K562 (cell line): ENCODE results near the gene VAMP8. TPM values are rescaled to one million over a fixed set of nuclear protein-coding genes. Genes with fewer than 3 reads are reported as not detected.

Experiments
- ATAC-seq: fragments of 200-7000 bp; cut with Tn5 transposase; 3 replicates; pipeline ENCODE4 v1.9.1; 2020; ENCODE audit warnings: moderate library complexity
- BruUV-seq: library from RNA; stranded (reverse); fragments of 400-500 nt; replicated peaks from 2 replicates; lab custom pipeline; 2021; lab: Mats Ljungman, UMichigan
- CTCF ChIA-PET: fragments of 300-600 bp; formaldehyde crosslinking; extraction: SDS; loops from one replicate; lab custom pipeline; 2021; ENCODE audit warnings: low intra/inter-chr PET ratio; lab: Yijun Ruan, JAX
- POLR2A ChIA-PET: fragments of 300-600, 350-650 bp; sonication (Branson Sonifier 250); formaldehyde crosslinking; extraction: SDS; loops from one replicate; lab custom pipeline; 2021; ENCODE audit warnings: antibody characterized with exemption, inconsistent platforms; lab: Yijun Ruan, JAX
- DNase-seq, 4 experiments: peaks; one replicate each; pipeline versions ENCODE4 v3.0.0 to v3.0.0-alpha.2; 2011 to 2018; ENCODE audit warnings: low spot score in 3 of 4, mixed read lengths in 3 of 4; ENCODE audit errors: extremely low read depth in 1 of 4
- FAIRE-seq: peaks from 2 replicates; lab custom pipeline; 2011; peaks lifted over from hg19 to GRCh38; lab: Jason Lieb, UNC
- H2AFZ ChIP-seq: 2 replicates; pipeline ENCODE4 v1.6.0; 2011; ENCODE audit warnings: low read depth, low read length, control low read depth, inconsistent platforms
- H3K27ac ChIP-seq: fragments of 200-600 bp; 3 replicates; pipeline ENCODE4 v1.8.0; 2011; ENCODE audit warnings: low read depth, mild to moderate bottlenecking, control low read depth, inconsistent platforms, low read length, moderate library complexity, mixed read lengths; ENCODE audit errors: extremely low read depth
- H3K27me3 ChIP-seq, 2 experiments: fragments of 300-600 bp in 1 of 2; 2 replicates in 1 of 2; 3 replicates in 1 of 2; pipeline versions ENCODE4 v1.6.0 to v1.8.0; 2011; ENCODE audit warnings: inconsistent platforms in 2 of 2, low read length in 2 of 2, mild to moderate bottlenecking in 1 of 2, mixed read lengths in 1 of 2, moderate library complexity in 1 of 2; ENCODE audit not compliant: control insufficient read depth in 2 of 2, insufficient read depth in 2 of 2
- H3K36me3 ChIP-seq: fragments of 300-600 bp; 3 replicates; pipeline ENCODE4 v1.8.0; 2011; ENCODE audit warnings: mild to moderate bottlenecking, low read length, inconsistent platforms; ENCODE audit not compliant: control insufficient read depth, insufficient read depth
- H3K4me1 ChIP-seq, 2 experiments: fragments of 200-600 bp in 1 of 2; replicated peaks in 1 of 2; 2 replicates in 1 of 2; 3 replicates in 1 of 2; pipeline versions ENCODE4 v1.5.1 to v1.8.0; 2011; ENCODE audit warnings: inconsistent platforms in 2 of 2, low read length in 2 of 2, mild to moderate bottlenecking in 1 of 2, mixed read lengths in 1 of 2, moderate library complexity in 1 of 2; ENCODE audit not compliant: control insufficient read depth in 2 of 2, insufficient read depth in 2 of 2
- H3K4me2 ChIP-seq: 2 replicates; pipeline ENCODE4 v1.6.1; 2011; ENCODE audit warnings: low read length, control low read depth, inconsistent platforms, mixed read lengths; ENCODE audit not compliant: insufficient read depth
- H3K4me3 ChIP-seq: fragments of 200-600 bp; sonication (generic), shearing (Covaris generic); 2 replicates; pipeline ENCODE4 v1.5.1; 2016; ENCODE audit warnings: control low read depth, inconsistent platforms
- H3K79me2 ChIP-seq: fragments of 200-600 bp; 3 replicates; pipeline ENCODE4 v1.8.0; 2011; ENCODE audit warnings: low read length, inconsistent platforms; ENCODE audit not compliant: control insufficient read depth, insufficient read depth
- H3K9ac ChIP-seq, 2 experiments: 2 replicates each; pipeline versions ENCODE4 v1.6.0 to v1.6.1; 2011; ENCODE audit warnings: low read depth in 2 of 2, low read length in 2 of 2, control low read depth in 1 of 2, inconsistent platforms in 1 of 2, mild to moderate bottlenecking in 1 of 2, mixed read lengths in 1 of 2; ENCODE audit not compliant: insufficient read depth in 1 of 2
- H3K9me1 ChIP-seq: one replicate; pipeline ENCODE4 v1.6.0; 2011; ENCODE audit warnings: inconsistent platforms, mild to moderate bottlenecking, low read length, moderate library complexity; ENCODE audit not compliant: control insufficient read depth, insufficient read depth
- H3K9me3 ChIP-seq: replicated peaks from 2 replicates; pipeline ENCODE4 v1.5.1; 2011; ENCODE audit warnings: low read depth, low read length, inconsistent platforms; ENCODE audit not compliant: control insufficient read depth, insufficient read depth
- H4K20me1 ChIP-seq: replicated peaks from 2 replicates; pipeline ENCODE4 v1.6.1; 2011; ENCODE audit warnings: low read length, inconsistent platforms, mixed read lengths; ENCODE audit not compliant: control insufficient read depth, insufficient read depth
- EZH2 ChIP-seq: IDR thresholded peaks from 2 replicates; pipeline ENCODE4 v1.6.1; 2012; ENCODE audit warnings: low read depth, mild to moderate bottlenecking, inconsistent platforms, low read length, borderline replicate concordance
- HLTF ChIP-seq: fragments of 450-650 bp; IDR thresholded peaks from 2 replicates; pipeline ENCODE4 v1.6.1; 2016
- KDM2B ChIP-seq: fragments of 250-450 bp; sonication (Bioruptor Pico); IDR thresholded peaks from 2 replicates; pipeline ENCODE4 v1.8.0; 2021; ENCODE audit warnings: mild to moderate bottlenecking, moderate library complexity
- MXI1 ChIP-seq: IDR thresholded peaks from 2 replicates; pipeline ENCODE4 v1.6.1; 2011; ENCODE audit warnings: low read depth, mild to moderate bottlenecking, improper control_type of control experiment, low read length
- ZNF175 ChIP-seq: fragments of 200-800 bp; sonication (Bioruptor generic); IDR thresholded peaks from 2 replicates; pipeline ENCODE4 v1.6.1; 2016; ENCODE audit warnings: low read depth, mild to moderate bottlenecking, missing genetic modification characterization, missing compliant biosample characterization
- WGBS: fragments of 100-300 bp; shearing (Covaris generic); methylation state at CpG from one replicate; pipeline ENCODE4 v1.1.6; 2016; ENCODE audit warnings: low coverage, mixed read lengths; ENCODE audit not compliant: insufficient coverage; ENCODE audit errors: missing lambda C conversion rate; 5-methylcytosine and 5-hydroxymethylcytosine counted together
- in situ Hi-C: fragments of 300-500 bp; cut with MboI; formaldehyde crosslinking; loops from 4 replicates; pipeline ENCODE4 v1.15.0; 2018; ENCODE audit warnings: inconsistent platforms, mixed read lengths
- intact Hi-C: fragments of 100-400 bp; cut with micrococcal nuclease; formaldehyde crosslinking; loops from 2 replicates; pipeline ENCODE4 v1.14.2; 2022
- polyA plus RNA-seq, 8 experiments: library from polyadenylated mRNA; depleted of rRNA in 4 of 8; stranded (reverse) in 5 of 8; unstranded in 3 of 8; fragments of >200 nt; fragmentation: Nextera tagmentation in 2 of 8; fragmentation: Illumina TruSeq in 1 of 8; extraction: Ambion mirVana in 2 of 8; extraction: Trizol in 1 of 8; gene quantifications; 2 replicates each; pipeline versions ENCODE4 v1.2.1 to v1.2.3, GENCODE V29; 2011 to 2014; ENCODE audit warnings: inconsistent platforms in 1 of 8, missing spikeins in 1 of 8
- total RNA-seq, 7 experiments: library from RNA; depleted of rRNA in 6 of 7; stranded (reverse); fragments of >200 nt in 6 of 7; fragmentation: Illumina TruSeq in 2 of 7; extraction: Trizol in 2 of 7; gene quantifications; 2 replicates each; pipeline versions ENCODE4 v1.2.1 to v1.2.3, GENCODE V29; 2011 to 2021; ENCODE audit warnings: low replicate concordance in 1 of 7

VAMP8 gene
- total and polyA plus RNA-seq, 9 of the 15 experiments (the other 6 are each of a cell fraction or from before 2014, with no cell fraction given): 107 to 571 (median 248) TPM

GRCh38 chr2:85554980-85555612, 22.3 kb upstream of the VAMP8 start:
- in situ Hi-C loops: loop anchor here (5.0 kb wide), 1 partner anchor 138 kb away; the partner anchor contains the start of gene SH2D6
- Histone ChIP-seq H3K9me1 (peaks cover 3% of the 10 kb centered on the region), H3K4me1 (peaks cover 8 to 12% of the 10 kb centered on the region in 2 experiments; a peak in 4 of 5 replicates), H4K20me1 (no peaks in the 10 kb centered on the region), H2AFZ (no peak overlapping the region)
- no peak for ATAC-seq
- intact Hi-C loops: loop anchor here (5.0 kb wide), 1 partner anchor 228 kb away; the partner anchor contains the start of gene TGOLN2
- TF ChIP-seq ZNF175 (CRISPR knock-in tag) (no peak), HLTF (no peak), MXI1 (no peak), KDM2B (CRISPR knock-in tag) (no peak), EZH2 (no peak)
- TF ChIP-seq, all 486 proteins: peak for 0
- DNase-seq: no peak
- no peak overlapping the region for H3K9ac ChIP-seq
- no peaks in the 10 kb centered on the region for H3K9me3 ChIP-seq
- ChIA-PET POLR2A (interaction anchor here (1.5 to 24.3 kb wide), 3 partner anchors 10 to 201 kb away, joined by 4 to 1576 read pairs (median 358); partner anchors contain the start of genes CAPG, ELMOD3, MAT2A and RETSAT), CTCF (no interaction called here)
- H3K27me3 ChIP-seq: no peaks in the 10 kb centered on the region
- FAIRE-seq: no peak
- H3K36me3 ChIP-seq: peaks cover 84% of the 10 kb centered on the region
- BruUV-seq: no TSS peak
- no peak overlapping the region for H3K27ac ChIP-seq
- H3K4me2 ChIP-seq: no peak overlapping the region
- H3K79me2 ChIP-seq: peaks cover 21% of the 10 kb centered on the region
- 91% methylated on average over 3 of the region's 3 CpGs for WGBS
- H3K4me3 ChIP-seq: no peak overlapping the region
